Kidney epithelial cell (primary cell): Measurements from ENCODE around the gene CLIC2. TPM values are rescaled to one million over a fixed set of nuclear protein-coding genes. Genes with fewer than 3 reads are reported as not detected.

ENCODE experiments used
- DNase-seq: peaks from one replicate; pipeline ENCODE4 v3.0.0-alpha.2; 2010; ENCODE audit warnings: low read depth
- H3K27me3 ChIP-seq: 2 replicates; pipeline ENCODE4 v1.6.0; 2011; ENCODE audit warnings: low read length; ENCODE audit not compliant: control insufficient read depth, insufficient read depth
- H3K36me3 ChIP-seq: 2 replicates; pipeline ENCODE4 v1.5.1; 2011; ENCODE audit warnings: low read length; ENCODE audit not compliant: control insufficient read depth, insufficient read depth
- H3K4me3 ChIP-seq: 2 replicates; pipeline ENCODE4 v1.5.1; 2011; ENCODE audit warnings: low read depth, mild to moderate bottlenecking, control low read depth, low read length
- CTCF ChIP-seq: IDR thresholded peaks from 2 replicates; pipeline ENCODE4 v1.5.1; 2011; ENCODE audit warnings: mild to moderate bottlenecking, moderate library complexity, low read length, control low read depth, inconsistent platforms; ENCODE audit not compliant: insufficient read depth, poor library complexity, severe bottlenecking
- total RNA-seq: library from RNA; depleted of rRNA; stranded (reverse); fragments of >200 nt; gene quantifications from 2 replicates; pipeline ENCODE4 v1.2.3, GENCODE V29; 2015

Gene CLIC2
- total RNA-seq, 1 donor from 2014 or later: not detected

- no peak for TF ChIP-seq CTCF
- Histone ChIP-seq H3K27me3 (peaks cover 6% of the 10 kb centered on the region), H3K36me3 (no peaks in the 10 kb centered on the region), H3K4me3 (no peak overlapping the region)
- no peak for DNase-seq
These were observed 71.3 kb downstream of the CLIC2 start for GRCh38 chrX:155262970-155263754.

- DNase-seq: no peak
- Histone ChIP-seq H3K27me3 (peaks cover 6% of the 10 kb centered on the region), H3K36me3 (no peaks in the 10 kb centered on the region), H3K4me3 (no peak overlapping the region)
- TF ChIP-seq CTCF: no peak
These were observed 74.7 kb downstream of the CLIC2 start for GRCh38 chrX:155259752-155260151.

- H3K27me3 ChIP-seq: no peaks in the 10 kb centered on the region
- TF ChIP-seq CTCF: no peak
- H3K4me3 ChIP-seq: no peak overlapping the region
- no peaks in the 10 kb centered on the region for H3K36me3 ChIP-seq
- DNase-seq: no peak
These were observed 83.0 kb downstream of the CLIC2 start for GRCh38 chrX:155251391-155251790.

GRCh38 chrX:155247497-155247896 is 86.9 kb downstream of the CLIC2 start:
- no peak for TF ChIP-seq CTCF
- H3K4me3 ChIP-seq: no peak overlapping the region
- no peak for DNase-seq
- H3K27me3 ChIP-seq: no peaks in the 10 kb centered on the region
- no peaks in the 10 kb centered on the region for H3K36me3 ChIP-seq

GRCh38 chrX:155246748-155247147 is 87.7 kb downstream of the CLIC2 start:
- TF ChIP-seq CTCF: no peak
- DNase-seq: no peak
- Histone ChIP-seq H3K27me3 (no peaks in the 10 kb centered on the region), H3K4me3 (no peak overlapping the region), H3K36me3 (no peaks in the 10 kb centered on the region)

- Histone ChIP-seq H3K4me3 (no peak overlapping the region), H3K36me3 (no peaks in the 10 kb centered on the region), H3K27me3 (no peaks in the 10 kb centered on the region)
- DNase-seq: no peak
- no peak for TF ChIP-seq CTCF
These were observed 92.1 kb downstream of the CLIC2 start for GRCh38 chrX:155242300-155242699.
